ENCODE data around the gene UCHL5. TPM values are rescaled to one million over a fixed set of nuclear protein-coding genes. Genes with fewer than 3 reads are reported as not detected.
"Not testable (repeated sequence)": the region's sequence is repeated elsewhere in the genome, so short reads cannot be mapped to it uniquely, and the experiment has no call there.

UCHL5 gene
- total RNA-seq, 4 donors from 2014 or later: 23.7 to 63.2 (median 35.4) TPM

- Histone ChIP-seq H3K4me1 (no peaks in the 10 kb centered on the region), H3K9me3 (no peaks in the 10 kb centered on the region), H3K4me3 (no peak overlapping the region), H3K27me3 (no peaks in the 10 kb centered on the region), H3K36me3 (peaks cover 7% of the 10 kb centered on the region), H3K27ac (no peak overlapping the region)
- DNase-seq (ENCODE audit: low spot score in 2 of 2): no peak
- TF ChIP-seq POLR2AphosphoS5 (IDR thresholded peaks at IDR 0.05) (no peak), EP300 (IDR thresholded peaks at IDR 0.05) (no peak), CTCF (IDR thresholded peaks at IDR 0.05) (no peak), POLR2A (IDR thresholded peaks at IDR 0.05) (no peak)
- 93% methylated on average over 7 of the region's 7 CpGs for whole genome bisulfite sequencing
Measured at GRCh38 chr1:192994141-192994540, 65.0 kb downstream of the UCHL5 start.

GRCh38 chr1:192993426-192994085 is 65.6 kb downstream of the UCHL5 start:
- Histone ChIP-seq H3K36me3 (peaks cover 7% of the 10 kb centered on the region), H3K27me3 (no peaks in the 10 kb centered on the region), H3K4me3 (no peak overlapping the region), H3K27ac (no peak overlapping the region), H3K9me3 (no peaks in the 10 kb centered on the region), H3K4me1 (no peaks in the 10 kb centered on the region)
- DNase-seq (ENCODE audit: low spot score in 2 of 2): no peak
- WGBS: 93% methylated on average over 10 of the region's 10 CpGs
- no peak for TF ChIP-seq POLR2AphosphoS5 (IDR thresholded peaks at IDR 0.05)
- no peak for TF ChIP-seq POLR2A (IDR thresholded peaks at IDR 0.05)
- no peak for TF ChIP-seq CTCF (IDR thresholded peaks at IDR 0.05)
- TF ChIP-seq EP300 (IDR thresholded peaks at IDR 0.05): no peak

- not testable (repeated sequence) for H3K4me1 ChIP-seq; H3K4me3 ChIP-seq; H3K36me3 ChIP-seq; DNase-seq (ENCODE audit: low spot score in 2 of 2); H3K9me3 ChIP-seq; H3K27ac ChIP-seq; H3K27me3 ChIP-seq
- 95% methylated on average over 3 of the region's 38 CpGs for WGBS
Measured at GRCh38 chr1:192986748-192987334, 72.3 kb downstream of the UCHL5 start.

- Histone ChIP-seq H3K27ac (no peak overlapping the region), H3K9me3 (no peaks in the 10 kb centered on the region), H3K36me3 (no peaks in the 10 kb centered on the region), H3K4me3 (no peak overlapping the region), H3K27me3 (no peaks in the 10 kb centered on the region), H3K4me1 (no peaks in the 10 kb centered on the region)
- no peak for TF ChIP-seq EP300 (IDR thresholded peaks at IDR 0.05)
- no peak for TF ChIP-seq CTCF (IDR thresholded peaks at IDR 0.05)
- no peak for TF ChIP-seq POLR2AphosphoS5 (IDR thresholded peaks at IDR 0.05)
- TF ChIP-seq POLR2A (IDR thresholded peaks at IDR 0.05): no peak
- no peak for DNase-seq (ENCODE audit: low spot score in 2 of 2)
- WGBS: 79% methylated on average over 8 of the region's 8 CpGs
Measured at GRCh38 chr1:192986110-192986747, 72.9 kb downstream of the UCHL5 start.

- TF ChIP-seq EP300 (IDR thresholded peaks at IDR 0.05) (no peak), CTCF (IDR thresholded peaks at IDR 0.05) (no peak), POLR2AphosphoS5 (IDR thresholded peaks at IDR 0.05) (no peak), POLR2A (IDR thresholded peaks at IDR 0.05) (no peak)
- no peak overlapping the region for H3K4me3 ChIP-seq
- H3K36me3 ChIP-seq: no peaks in the 10 kb centered on the region
- no peak overlapping the region for H3K27ac ChIP-seq
- H3K27me3 ChIP-seq: no peaks in the 10 kb centered on the region
- DNase-seq (ENCODE audit: low spot score in 2 of 2): no peak
- no peaks in the 10 kb centered on the region for H3K9me3 ChIP-seq
- 79% methylated on average over 1 of the region's 1 CpG for WGBS
- no peaks in the 10 kb centered on the region for H3K4me1 ChIP-seq
Measured at GRCh38 chr1:192984080-192984479, 75.1 kb downstream of the UCHL5 start.

All from suprapubic skin (tissue), 4 donors.